Nucleus accumbens (tissue), 56 donors: ENCODE results near the gene C5AR2.
"Not testable (repeated sequence)": the region's sequence is repeated elsewhere in the genome, so short reads cannot be mapped to it uniquely, and the experiment has no call there.

Experiments
- DNase-seq, 56 donors: peaks; one replicate each; lab custom pipeline; 2025; lab: John Stamatoyannopoulos, UW

Gene C5AR2

GRCh38 chr19:47331931-47332547, at the start of gene C5AR2:
TSS of gene C5AR2 (plus strand) at chr19:47332175. CDS start at chr19:47340800, 8,625 bp downstream.
- DNase-seq = peak in 1 of 56 donors; percentile 11

DNA sequence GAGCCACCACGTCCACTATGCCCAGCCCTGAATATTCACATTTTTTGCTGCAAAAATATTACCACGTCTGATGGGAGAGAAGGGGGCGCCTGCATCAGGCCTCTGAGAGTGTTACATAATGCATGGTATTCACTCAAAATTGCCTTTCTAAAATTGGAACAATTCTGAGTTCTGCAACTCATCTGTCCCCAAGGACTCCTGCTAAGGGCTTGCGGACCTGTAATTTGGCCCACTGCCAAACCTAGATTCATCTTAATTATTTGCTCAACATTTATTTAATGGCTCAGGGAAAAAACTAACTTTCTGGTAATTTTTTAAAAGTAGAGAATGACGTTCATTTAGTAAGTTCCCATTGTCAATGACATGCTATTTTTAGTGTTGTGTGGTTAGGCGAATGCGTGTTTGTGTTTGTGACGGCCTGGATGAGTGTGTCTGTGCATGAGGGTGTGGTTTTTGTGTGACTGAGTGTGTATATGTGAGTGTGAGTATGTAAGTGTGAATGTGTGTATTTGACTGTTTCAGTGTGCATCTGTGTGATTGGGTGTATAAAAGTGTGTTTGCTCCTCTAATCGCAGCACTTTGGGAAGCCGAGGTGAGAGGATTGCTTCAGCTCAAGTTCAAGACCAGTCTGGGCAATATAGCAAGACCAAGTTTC, 48.4 kb upstream of the C5AR2 start:
- DNase-seq = no peak

DNA sequence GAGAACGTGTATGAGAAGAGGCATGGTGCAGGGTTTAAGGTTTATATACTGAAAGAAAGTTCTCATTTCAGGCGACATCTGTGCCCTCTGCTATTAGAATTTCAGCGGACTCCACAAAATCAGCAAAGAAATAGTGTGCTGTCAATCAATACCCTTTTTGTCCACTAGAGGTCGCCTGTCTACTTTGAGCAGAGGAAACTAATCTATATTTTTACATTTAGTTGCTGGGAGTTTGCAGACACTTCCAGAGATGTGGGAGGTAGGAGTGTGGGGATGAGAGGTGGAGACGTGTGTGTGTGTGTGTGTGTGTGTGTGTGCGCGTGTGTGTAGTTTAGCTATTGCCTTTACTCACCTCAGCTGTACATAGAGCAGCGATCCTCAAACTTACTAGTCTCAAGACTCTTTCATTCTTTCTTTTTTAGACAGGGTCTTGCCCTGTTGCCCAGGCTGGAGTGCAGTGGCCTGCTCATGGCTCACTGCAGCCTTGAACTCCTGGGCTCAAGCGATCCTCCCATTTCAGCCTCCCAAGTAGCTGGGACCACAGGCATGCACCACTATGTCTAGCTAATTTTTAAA, 47.6 kb upstream of the C5AR2 start:
- peak in 31 of 56 donors; percentile 2 to 75 (median 28) for DNase-seq

DNA sequence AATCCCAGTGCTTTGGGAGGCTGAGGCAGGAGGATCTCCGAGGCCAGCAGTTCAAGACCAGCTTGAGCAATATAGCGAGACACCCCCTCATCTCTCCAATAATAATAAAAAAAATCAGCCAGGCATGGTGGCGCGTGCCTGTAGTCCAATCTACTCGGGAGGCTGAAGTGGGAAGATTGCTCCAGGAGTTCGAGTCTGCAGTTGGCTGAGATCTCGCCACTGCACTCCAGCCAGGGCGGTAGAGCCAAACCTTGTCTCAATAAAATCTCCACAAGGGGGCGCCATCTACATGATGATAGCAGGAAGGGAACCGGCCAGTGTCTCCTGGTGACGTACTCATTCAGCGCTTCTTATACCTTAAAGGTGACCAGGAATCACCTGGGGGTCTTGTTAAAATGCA, 35.9 kb upstream of the C5AR2 start:
- DNase-seq = peak in 41 of 56 donors; percentile 1 to 82 (median 30)

- DNase-seq = not testable (repeated sequence)
Observed at GRCh38 chr19:47300867-47301266, 31.1 kb upstream of the C5AR2 start.

DNA sequence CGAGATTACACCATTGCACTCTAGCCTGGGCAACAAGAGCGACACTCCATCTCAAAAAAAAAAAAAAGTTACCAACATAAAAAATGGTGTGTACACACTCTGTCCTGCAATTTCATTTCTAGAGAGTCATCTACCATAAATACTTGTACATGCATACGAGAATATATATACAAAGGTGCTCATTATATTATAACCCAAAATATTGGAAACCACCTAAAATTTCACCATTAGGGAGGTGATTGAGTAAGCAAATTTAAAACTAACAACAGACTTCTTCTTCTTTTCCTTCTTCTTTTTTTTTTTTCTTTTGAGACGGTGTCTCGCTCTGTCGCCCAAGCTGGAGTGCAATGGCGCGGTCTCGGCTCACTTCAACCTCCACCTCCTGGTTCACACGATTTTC, 29.7 kb upstream of the C5AR2 start:
- no peak for DNase-seq

DNA sequence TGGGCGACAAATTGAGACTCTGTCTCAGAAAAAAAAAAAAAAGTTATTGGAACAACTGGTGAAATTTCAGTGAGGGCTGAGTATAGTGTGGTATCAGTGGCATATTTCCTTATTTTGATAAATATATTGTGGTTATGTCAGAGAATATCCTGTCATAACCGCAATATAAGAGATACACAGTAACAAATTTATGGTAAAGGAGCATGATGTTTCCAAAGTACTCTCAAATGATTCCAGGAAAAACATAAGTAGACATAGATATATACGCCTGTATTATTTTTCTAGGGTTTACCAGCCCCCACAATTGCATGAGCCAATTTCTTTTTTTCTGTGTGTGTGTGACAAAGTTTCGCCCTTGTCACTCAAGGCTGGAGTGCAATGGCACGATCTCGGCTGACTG, 28.0 kb upstream of the C5AR2 start:
- no peak for DNase-seq

- peak in 30 of 56 donors; percentile 2 to 60 (median 10) for DNase-seq
Observed at GRCh38 chr19:47305309-47305751, 26.6 kb upstream of the C5AR2 start.

DNA sequence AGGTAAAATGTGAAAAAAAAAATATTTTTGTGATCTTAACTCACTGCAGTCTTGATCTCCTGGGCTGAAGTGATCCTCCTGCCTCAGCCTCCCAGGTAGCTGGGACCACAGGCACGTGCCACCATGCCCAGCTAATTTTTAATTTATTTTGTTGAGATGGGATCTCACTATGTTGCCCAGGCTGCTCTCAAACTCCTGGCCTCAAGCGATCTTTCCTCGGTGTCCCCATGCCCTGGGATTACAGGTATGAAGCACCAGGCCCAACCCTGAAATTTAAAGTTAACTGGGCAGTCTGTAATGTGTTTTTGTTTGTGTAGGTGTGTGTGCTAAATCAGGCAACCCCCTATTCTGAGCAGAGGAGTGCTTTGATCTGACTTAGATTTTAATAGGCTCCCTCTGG, 25.7 kb upstream of the C5AR2 start:
- DNase-seq = no peak

DNA sequence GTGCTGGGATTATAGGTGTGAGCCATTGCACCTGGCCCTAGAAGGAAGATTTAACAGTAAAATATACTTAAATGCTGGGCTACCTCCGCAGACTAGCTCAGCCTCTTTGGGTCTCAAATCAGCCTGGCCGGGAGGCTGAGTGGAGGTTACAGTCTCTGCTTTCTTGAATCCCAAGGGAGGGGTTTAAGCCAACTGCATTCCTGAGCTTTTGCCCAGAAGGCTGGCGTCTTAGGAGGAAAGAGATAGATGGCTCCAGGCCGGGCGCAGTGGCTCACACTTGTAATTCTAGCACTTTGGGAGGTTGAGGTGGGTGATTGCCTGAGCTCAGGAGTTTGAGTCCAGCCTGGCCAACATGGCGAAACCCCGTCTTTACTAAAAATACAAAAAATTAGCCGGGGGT, 22.9 kb upstream of the C5AR2 start:
- no peak for DNase-seq

DNA sequence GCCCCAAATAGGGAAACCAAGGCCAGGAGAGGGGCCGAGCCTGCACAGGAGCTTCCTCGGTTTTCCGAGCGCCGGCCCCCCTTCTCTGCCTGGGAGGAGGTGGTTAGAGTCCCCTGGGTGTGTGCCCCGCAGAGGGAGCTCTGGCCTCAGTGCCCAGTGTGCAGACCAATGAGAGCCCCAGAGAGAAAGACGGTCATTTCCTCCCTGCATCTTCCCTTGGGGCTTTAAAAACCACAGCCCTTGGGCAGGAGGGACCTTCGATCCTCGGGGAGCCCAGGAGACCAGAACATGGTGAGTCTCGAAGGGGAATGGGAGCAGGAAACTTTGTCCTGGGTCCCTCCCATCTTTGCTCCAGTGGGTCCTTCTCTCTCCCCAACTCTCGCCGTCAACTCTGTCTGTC, 22.4 kb upstream of the C5AR2 start, which contains the start of gene C5AR1:
C5AR1 (plus strand) TSS at position 254 of the 400 bp plus-strand sequence; CDS start at position 289, 35 bp downstream.
- DNase-seq = peak in 10 of 56 donors; percentile 4 to 43 (median 16)

GRCh38 chr19:47310323-47310722, 21.7 kb upstream of the C5AR2 start:
- no peak for DNase-seq

- peak in 1 of 56 donors; percentile 25 for DNase-seq
Observed at GRCh38 chr19:47310819-47311218, 21.2 kb upstream of the C5AR2 start.

DNA sequence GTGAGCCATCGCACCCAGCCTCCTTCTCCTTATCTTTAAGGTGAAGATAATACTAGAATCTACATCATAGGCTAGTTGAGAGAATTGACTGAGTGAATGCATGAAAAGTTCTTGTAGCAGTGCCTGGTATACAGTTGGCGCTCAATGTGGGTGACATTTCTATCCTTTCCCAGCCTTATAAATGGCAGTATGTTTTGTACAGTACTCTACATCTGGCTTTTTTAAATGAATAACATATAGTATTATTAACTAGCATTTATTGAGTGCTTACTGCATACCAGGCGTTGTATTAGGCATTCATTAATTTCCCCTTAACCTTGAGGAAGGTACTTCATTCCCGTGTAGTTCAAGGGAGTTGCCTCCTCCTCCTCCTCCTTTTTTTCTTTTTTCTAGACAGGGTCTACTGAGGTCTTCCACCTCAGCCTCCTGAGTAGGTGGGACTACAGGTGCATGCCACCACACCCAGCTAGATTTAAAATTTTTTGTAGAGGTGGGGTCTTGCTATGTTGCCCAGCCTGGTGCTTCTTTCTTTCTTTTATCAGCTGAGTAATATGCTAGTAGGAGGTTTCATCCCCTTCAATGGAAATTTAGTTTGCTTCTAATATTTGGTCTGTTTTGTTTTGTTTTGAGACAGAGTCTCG, 19.5 kb upstream of the C5AR2 start:
- no peak for DNase-seq

DNA sequence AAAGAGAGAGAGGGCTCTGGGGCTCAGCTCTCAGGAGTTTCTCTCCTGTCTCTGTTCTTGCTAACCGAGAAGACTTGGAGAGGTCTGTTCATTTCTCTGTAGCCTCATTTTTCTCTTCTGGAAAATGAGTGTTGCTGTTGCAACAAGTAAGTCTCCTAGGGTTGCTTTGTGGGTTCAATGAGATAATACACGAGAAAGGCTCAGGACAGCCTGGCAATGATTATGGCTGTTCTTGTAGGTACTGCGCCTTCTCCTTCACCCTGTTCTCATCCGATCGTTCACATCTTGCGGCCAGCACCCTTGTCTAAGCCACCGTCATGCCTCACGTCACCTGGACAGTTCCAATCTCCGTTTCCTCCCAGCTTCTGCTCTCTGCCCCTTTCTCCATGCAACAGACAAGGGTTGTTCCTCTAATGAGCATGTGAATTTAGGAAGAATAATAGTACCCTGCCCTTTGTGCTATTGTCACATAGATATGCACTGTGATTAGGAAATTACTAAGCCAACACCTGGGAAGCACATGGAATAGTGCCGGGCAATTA, 18.1 kb upstream of the C5AR2 start:
- DNase-seq = no peak

DNA sequence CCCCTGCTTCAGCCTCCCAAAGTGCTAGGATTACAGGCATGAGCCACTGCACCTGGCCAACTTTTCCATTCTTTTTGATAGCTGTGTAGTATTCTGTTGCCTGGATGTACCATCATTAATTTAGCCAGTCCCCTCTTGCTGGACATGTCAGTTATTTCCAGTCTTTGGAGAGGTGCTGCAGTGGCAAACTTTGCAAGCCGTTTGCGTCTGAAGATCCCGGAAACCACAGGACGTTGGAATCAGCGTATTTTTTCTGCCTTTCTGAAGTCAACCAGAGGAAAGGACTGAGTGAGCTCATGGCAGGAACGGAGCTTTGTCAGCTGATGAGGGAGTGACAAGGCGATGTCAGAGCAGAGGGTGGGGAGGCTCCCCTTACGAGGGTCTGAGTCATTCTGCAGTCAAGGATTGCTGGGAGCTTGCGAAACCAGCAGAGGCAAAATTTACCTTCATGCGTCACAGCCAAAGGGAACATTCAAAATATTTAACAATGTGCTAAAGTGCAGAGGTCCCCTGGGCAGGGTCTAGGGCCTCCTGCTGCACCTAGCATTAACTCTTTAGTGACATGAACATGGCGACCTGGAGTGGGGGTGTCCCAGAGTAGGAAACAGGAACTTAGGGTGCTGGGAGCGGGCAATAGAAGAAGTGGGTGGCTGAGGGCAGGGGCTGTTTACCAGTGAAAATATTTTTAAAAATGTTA, 16.7 kb upstream of the C5AR2 start:
- peak in 41 of 56 donors; percentile 14 to 81 (median 43) for DNase-seq

GRCh38 chr19:47316513-47316912, 15.5 kb upstream of the C5AR2 start:
- no peak for DNase-seq

GRCh38 chr19:47319923-47320871, 11.8 kb upstream of the C5AR2 start:
- DNase-seq = no peak

- no peak for DNase-seq
Observed at GRCh38 chr19:47321630-47322029, 10.3 kb upstream of the C5AR2 start.
